Hepatocyte (in vitro differentiated cells): ENCODE results near the gene GFRAL. TPM values are rescaled to one million over a fixed set of nuclear protein-coding genes. Genes with fewer than 3 reads are reported as not detected.

ENCODE experiments used
- DNase-seq: peaks from one replicate; pipeline ENCODE4 v3.0.0-alpha.2; 2016; ENCODE audit warnings: low spot score
- H2AFZ ChIP-seq: fragments of 200-600 bp; sonication (generic); 2 replicates; pipeline ENCODE4 v1.6.0; 2016; ENCODE audit warnings: antibody characterized with exemption, mild to moderate bottlenecking
- H3K27ac ChIP-seq: fragments of 200-600 bp; sonication (generic); 2 replicates; pipeline ENCODE4 v1.5.1; 2016; ENCODE audit warnings: mild to moderate bottlenecking
- H3K27me3 ChIP-seq: fragments of 200-600 bp; sonication (generic); 2 replicates; pipeline ENCODE4 v1.6.1; 2016
- H3K36me3 ChIP-seq: fragments of 200-600 bp; sonication (generic); replicated peaks from 2 replicates; pipeline ENCODE4 v1.5.1; 2016; ENCODE audit warnings: low read depth; ENCODE audit not compliant: insufficient read depth
- H3K4me1 ChIP-seq: fragments of 200-600 bp; sonication (generic); 2 replicates; pipeline ENCODE4 v1.5.1; 2016; ENCODE audit warnings: mild to moderate bottlenecking, moderate library complexity; ENCODE audit not compliant: insufficient read depth
- H3K4me2 ChIP-seq: fragments of 200-600 bp; sonication (generic); 2 replicates; pipeline ENCODE4 v1.6.0; 2016
- H3K4me3 ChIP-seq: fragments of 200-600 bp; sonication (generic); 2 replicates; pipeline ENCODE4 v1.5.1; 2016; ENCODE audit warnings: mild to moderate bottlenecking
- H3K79me2 ChIP-seq: fragments of 200-600 bp; sonication (generic); 2 replicates; pipeline ENCODE4 v1.6.0; 2017; ENCODE audit warnings: mild to moderate bottlenecking
- H3K9me2 ChIP-seq: fragments of 200-600 bp; sonication (generic); replicated peaks from 2 replicates; pipeline ENCODE4 v1.6.0; 2017; ENCODE audit warnings: mild to moderate bottlenecking; ENCODE audit not compliant: insufficient read depth
- H3K9me3 ChIP-seq: fragments of 200-600 bp; sonication (generic); 2 replicates; pipeline ENCODE4 v1.5.1; 2016; ENCODE audit warnings: low read depth, mild to moderate bottlenecking
- H4K20me1 ChIP-seq: fragments of 200-600 bp; sonication (generic); 2 replicates; pipeline ENCODE4 v1.6.0; 2016; ENCODE audit warnings: mild to moderate bottlenecking; ENCODE audit not compliant: insufficient read depth, poor library complexity, severe bottlenecking
- CTCF ChIP-seq: fragments of 200-600 bp; sonication (generic); IDR thresholded peaks from 2 replicates; pipeline ENCODE4 v1.5.1; 2016; ENCODE audit warnings: antibody characterized with exemption, mild to moderate bottlenecking; ENCODE audit not compliant: poor library complexity
- EZH2 ChIP-seq: fragments of 200-600 bp; sonication (generic); IDR thresholded peaks from 2 replicates; pipeline ENCODE4 v1.6.1; 2016; ENCODE audit warnings: antibody characterized with exemption, mild to moderate bottlenecking, borderline replicate concordance
- EZH2phosphoT487 ChIP-seq: fragments of 200-600 bp; sonication (generic); IDR thresholded peaks from one replicate; pipeline ENCODE4 v1.6.1; 2018; ENCODE audit warnings: antibody characterized with exemption, mild to moderate bottlenecking, low read depth, moderate library complexity; ENCODE audit not compliant: unreplicated experiment, severe bottlenecking
- WGBS: methylation state at CpG from one replicate; pipeline ENCODE4 v1.1.6; 2016; ENCODE audit warnings: low lambda C conversion rate; ENCODE audit errors: missing lambda C conversion rate; 5-methylcytosine and 5-hydroxymethylcytosine counted together
- polyA plus RNA-seq: library from polyadenylated mRNA; unstranded; fragments of >200 nt; fragmentation: Nextera tagmentation; extraction: Ambion mirVana; gene quantifications from 2 replicates; pipeline ENCODE4 v1.2.1, GENCODE V29; 2016
- total RNA-seq: library from RNA; depleted of rRNA; stranded (reverse); fragments of >200 nt; gene quantifications from 2 replicates; pipeline ENCODE4 v1.2.3, GENCODE V29; 2014

Gene GFRAL
- total and polyA plus RNA-seq, 2 experiments from 2014 or later = not detected

GRCh38 chr6:55320696-55321086 is 6.6 kb upstream of the GFRAL start:
- no peaks in the 10 kb centered on the region for H3K79me2 ChIP-seq
- 34% methylated on average over 2 of the region's 2 CpGs for WGBS
- peak; percentile 9 for DNase-seq
- peak overlapping the region; percentile 61 for H3K27ac ChIP-seq
- no peaks in the 10 kb centered on the region for H3K27me3 ChIP-seq
- H3K9me2 ChIP-seq = no peaks in the 10 kb centered on the region
- H4K20me1 ChIP-seq = no peaks in the 10 kb centered on the region
- H3K4me1 ChIP-seq = peaks cover 3% of the 10 kb centered on the region
- H3K9me3 ChIP-seq = no peaks in the 10 kb centered on the region
- H2AFZ ChIP-seq = peak overlapping the region; percentile 23
- no peaks in the 10 kb centered on the region for H3K36me3 ChIP-seq
- H3K4me3 ChIP-seq = no peak overlapping the region
- no peak for TF ChIP-seq EZH2
- no peak for TF ChIP-seq EZH2phosphoT487
- TF ChIP-seq CTCF = no peak
- no peak overlapping the region for H3K4me2 ChIP-seq

DNA sequence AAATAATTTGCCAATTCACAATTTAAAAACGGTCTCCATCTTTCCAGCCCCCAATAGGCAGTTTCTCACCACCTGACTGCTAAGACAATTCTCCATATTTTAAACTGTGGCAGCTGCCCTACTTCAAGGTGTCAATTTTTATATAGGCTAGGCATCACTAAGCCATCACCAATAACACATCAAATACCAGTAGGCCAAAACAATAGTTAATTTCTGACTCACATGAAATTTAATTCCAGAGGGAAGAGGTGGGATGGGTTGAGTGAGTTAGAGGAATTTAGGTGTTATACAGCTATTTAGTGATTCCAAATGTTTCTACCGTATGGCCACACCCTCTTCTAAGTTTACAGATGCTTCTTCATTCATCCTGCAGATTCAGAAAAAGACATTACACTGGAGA is 49.9 kb downstream of the GFRAL start:
- Histone ChIP-seq H3K36me3 (no peaks in the 10 kb centered on the region), H3K9me2 (no peaks in the 10 kb centered on the region), H3K4me3 (no peak overlapping the region), H3K27ac (no peak overlapping the region), H3K4me1 (peaks cover 5% of the 10 kb centered on the region), H3K27me3 (no peaks in the 10 kb centered on the region), H3K9me3 (no peaks in the 10 kb centered on the region), H3K79me2 (no peaks in the 10 kb centered on the region), H3K4me2 (no peak overlapping the region), H4K20me1 (no peaks in the 10 kb centered on the region), H2AFZ (no peak overlapping the region)
- TF ChIP-seq CTCF (no peak), EZH2 (no peak), EZH2phosphoT487 (no peak)
- WGBS = 73% methylated on average over 2 of the region's 2 CpGs
- DNase-seq = no peak

GRCh38 chr6:55379471-55379870 is 52.2 kb downstream of the GFRAL start:
- Histone ChIP-seq H4K20me1 (no peaks in the 10 kb centered on the region), H2AFZ (no peak overlapping the region), H3K27me3 (no peaks in the 10 kb centered on the region), H3K79me2 (no peaks in the 10 kb centered on the region), H3K4me3 (no peak overlapping the region), H3K9me2 (no peaks in the 10 kb centered on the region), H3K36me3 (no peaks in the 10 kb centered on the region), H3K4me2 (no peak overlapping the region), H3K27ac (no peak overlapping the region), H3K4me1 (peaks cover 5% of the 10 kb centered on the region), H3K9me3 (no peaks in the 10 kb centered on the region)
- no peak for DNase-seq
- TF ChIP-seq EZH2 (no peak), EZH2phosphoT487 (no peak), CTCF (no peak)

DNA sequence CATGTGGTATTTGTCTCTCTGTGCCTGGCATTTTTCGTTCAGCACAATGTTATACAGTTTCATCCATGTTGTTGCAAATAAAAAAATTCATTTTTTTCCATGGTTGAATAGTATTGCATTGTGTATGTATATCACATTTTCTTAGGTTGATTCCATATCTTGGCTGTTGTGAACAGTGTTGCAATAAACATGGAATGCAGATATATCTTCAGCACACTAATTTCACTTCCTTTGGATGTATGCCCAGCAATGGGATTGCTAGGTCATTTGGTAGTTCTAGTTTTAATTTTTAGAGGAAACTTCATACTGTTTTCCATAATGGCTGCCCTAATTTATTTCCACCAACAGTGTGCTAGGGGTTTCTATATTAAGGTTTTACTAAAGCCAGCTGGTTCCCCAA is 52.6 kb downstream of the GFRAL start:
- H3K9me3 ChIP-seq = no peaks in the 10 kb centered on the region
- no peaks in the 10 kb centered on the region for H3K79me2 ChIP-seq
- no peak overlapping the region for H3K4me2 ChIP-seq
- no peaks in the 10 kb centered on the region for H3K9me2 ChIP-seq
- WGBS = 23% methylated on average over 1 of the region's 1 CpG
- no peak overlapping the region for H3K4me3 ChIP-seq
- H2AFZ ChIP-seq = no peak overlapping the region
- no peak overlapping the region for H3K27ac ChIP-seq
- no peak for DNase-seq
- TF ChIP-seq EZH2 (no peak), EZH2phosphoT487 (no peak), CTCF (no peak)
- no peaks in the 10 kb centered on the region for H3K36me3 ChIP-seq
- H3K27me3 ChIP-seq = no peaks in the 10 kb centered on the region
- H4K20me1 ChIP-seq = no peaks in the 10 kb centered on the region
- H3K4me1 ChIP-seq = peaks cover 5% of the 10 kb centered on the region
